OCI-LY1 (cell line): ENCODE results near the gene ABCD3.

ENCODE experiments used
- H2AFZ ChIP-seq: fragments of 200-600 bp; sonication (generic), shearing (Covaris generic); 2 replicates; pipeline ENCODE4 v1.6.0; 2014; ENCODE audit warnings: antibody characterized with exemption, mild to moderate bottlenecking, low read length
- H3F3A ChIP-seq: fragments of 200-600 bp; sonication (generic), shearing (Covaris generic); 2 replicates; pipeline ENCODE4 v1.6.0; 2014; ENCODE audit warnings: mild to moderate bottlenecking, antibody characterized with exemption, low read length, moderate library complexity; ENCODE audit not compliant: insufficient read depth
- H3K27ac ChIP-seq: fragments of 200-600 bp; sonication (generic); 2 replicates; pipeline ENCODE4 v1.5.1; 2014; ENCODE audit warnings: low read length, mixed run types, mild to moderate bottlenecking, low read depth; ENCODE audit not compliant: poor library complexity, severe bottlenecking
- H3K27me3 ChIP-seq: fragments of 200-600 bp; sonication (generic); 2 replicates; pipeline ENCODE4 v1.6.0; 2014; ENCODE audit warnings: antibody characterized with exemption, mild to moderate bottlenecking, low read length, moderate library complexity; ENCODE audit not compliant: insufficient read depth
- H3K36me3 ChIP-seq: fragments of 200-600 bp; sonication (generic); 2 replicates; pipeline ENCODE4 v1.6.1; 2014; ENCODE audit warnings: mild to moderate bottlenecking, antibody characterized with exemption, low read length, moderate library complexity, mixed read lengths; ENCODE audit not compliant: insufficient read depth
- H3K4me1 ChIP-seq: fragments of 200-600 bp; sonication (generic); 2 replicates; pipeline ENCODE4 v1.5.1; 2014; ENCODE audit warnings: mild to moderate bottlenecking, low read length, moderate library complexity; ENCODE audit not compliant: insufficient read depth, severe bottlenecking
- H3K4me2 ChIP-seq: fragments of 200-600 bp; sonication (generic), shearing (Covaris generic); 2 replicates; pipeline ENCODE4 v1.6.1; 2014; ENCODE audit warnings: low read length
- H3K4me3 ChIP-seq: fragments of 200-600 bp; sonication (generic); 2 replicates; pipeline ENCODE4 v1.5.1; 2014; ENCODE audit warnings: low read length, low read depth, mild to moderate bottlenecking, mixed read lengths; ENCODE audit not compliant: poor library complexity, severe bottlenecking
- H3K79me2 ChIP-seq: fragments of 200-600 bp; shearing (Covaris generic); 2 replicates; pipeline ENCODE4 v1.6.1; 2016; ENCODE audit warnings: mixed run types, low read length, mixed read lengths; ENCODE audit not compliant: insufficient read depth
- H3K9ac ChIP-seq: fragments of 200-600 bp; sonication (generic), shearing (Covaris generic); 2 replicates; pipeline ENCODE4 v1.6.1; 2014; ENCODE audit warnings: mild to moderate bottlenecking, low read length, mixed read lengths
- H3K9me2 ChIP-seq: fragments of 200-600 bp; sonication (generic), shearing (Covaris generic); 2 replicates; pipeline ENCODE4 v1.6.1; 2014; ENCODE audit warnings: low read depth, mild to moderate bottlenecking, low read length, mixed read lengths
- H3K9me3 ChIP-seq: fragments of 200-600 bp; shearing (Covaris generic); 2 replicates; pipeline ENCODE4 v1.6.1; 2014; ENCODE audit warnings: low read length, mixed read lengths
- H4K20me1 ChIP-seq: fragments of 200-600 bp; sonication (generic), shearing (Covaris generic); 2 replicates; pipeline ENCODE4 v1.6.0; 2016; ENCODE audit warnings: mild to moderate bottlenecking, low read length; ENCODE audit not compliant: insufficient read depth
- EZH2 ChIP-seq: fragments of 200-600 bp; sonication (generic), shearing (Covaris generic); IDR thresholded peaks from 2 replicates; pipeline ENCODE4 v1.8.0; 2017; ENCODE audit warnings: borderline replicate concordance, mixed run types, mild to moderate bottlenecking, antibody characterized with exemption, low read length, moderate library complexity, mixed read lengths
- TF ChIP-seq, protein P1 (sequence below): fragments of 200-600 bp; sonication (generic), shearing (Covaris generic); IDR thresholded peaks from 2 replicates; pipeline ENCODE4 v1.5.1; 2017; ENCODE audit warnings: mild to moderate bottlenecking, antibody characterized with exemption, low read length, moderate library complexity, mixed read lengths

ABCD3 gene

DNA sequence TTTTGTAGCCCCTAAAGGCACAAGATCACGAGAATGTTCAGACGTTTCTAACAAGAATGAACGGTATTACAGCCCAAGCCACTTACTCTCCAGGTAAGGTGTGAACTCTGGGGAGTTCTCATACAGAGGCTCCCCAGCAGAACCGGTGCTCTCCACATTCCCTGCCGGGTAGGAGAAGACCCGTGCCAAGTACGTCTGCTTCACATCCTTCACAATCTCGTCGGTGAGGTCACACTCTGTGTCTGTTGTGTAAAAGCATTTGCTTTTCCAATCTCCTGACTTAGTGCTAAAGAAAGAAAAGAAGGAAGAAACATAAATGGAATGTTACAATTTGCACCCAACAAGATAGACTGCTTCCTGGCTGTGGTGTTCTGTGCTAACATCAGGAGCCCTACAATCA, 117.7 kb downstream of the ABCD3 start:
- Histone ChIP-seq H3K9ac (no peak overlapping the region), H3K4me3 (no peak overlapping the region), H3K27ac (no peak overlapping the region), H3K27me3 (no peaks in the 10 kb centered on the region), H3K4me2 (no peak overlapping the region), H3F3A (no peaks in the 10 kb centered on the region), H3K4me1 (no peaks in the 10 kb centered on the region), H2AFZ (no peak overlapping the region), H3K36me3 (no peaks in the 10 kb centered on the region), H3K79me2 (no peaks in the 10 kb centered on the region), H3K9me3 (no peaks in the 10 kb centered on the region), H3K9me2 (no peaks in the 10 kb centered on the region), H4K20me1 (no peaks in the 10 kb centered on the region)
- TF ChIP-seq, protein P1, sequence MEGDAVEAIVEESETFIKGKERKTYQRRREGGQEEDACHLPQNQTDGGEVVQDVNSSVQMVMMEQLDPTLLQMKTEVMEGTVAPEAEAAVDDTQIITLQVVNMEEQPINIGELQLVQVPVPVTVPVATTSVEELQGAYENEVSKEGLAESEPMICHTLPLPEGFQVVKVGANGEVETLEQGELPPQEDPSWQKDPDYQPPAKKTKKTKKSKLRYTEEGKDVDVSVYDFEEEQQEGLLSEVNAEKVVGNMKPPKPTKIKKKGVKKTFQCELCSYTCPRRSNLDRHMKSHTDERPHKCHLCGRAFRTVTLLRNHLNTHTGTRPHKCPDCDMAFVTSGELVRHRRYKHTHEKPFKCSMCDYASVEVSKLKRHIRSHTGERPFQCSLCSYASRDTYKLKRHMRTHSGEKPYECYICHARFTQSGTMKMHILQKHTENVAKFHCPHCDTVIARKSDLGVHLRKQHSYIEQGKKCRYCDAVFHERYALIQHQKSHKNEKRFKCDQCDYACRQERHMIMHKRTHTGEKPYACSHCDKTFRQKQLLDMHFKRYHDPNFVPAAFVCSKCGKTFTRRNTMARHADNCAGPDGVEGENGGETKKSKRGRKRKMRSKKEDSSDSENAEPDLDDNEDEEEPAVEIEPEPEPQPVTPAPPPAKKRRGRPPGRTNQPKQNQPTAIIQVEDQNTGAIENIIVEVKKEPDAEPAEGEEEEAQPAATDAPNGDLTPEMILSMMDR, result no peak
- TF ChIP-seq EZH2, result no peak

DNA sequence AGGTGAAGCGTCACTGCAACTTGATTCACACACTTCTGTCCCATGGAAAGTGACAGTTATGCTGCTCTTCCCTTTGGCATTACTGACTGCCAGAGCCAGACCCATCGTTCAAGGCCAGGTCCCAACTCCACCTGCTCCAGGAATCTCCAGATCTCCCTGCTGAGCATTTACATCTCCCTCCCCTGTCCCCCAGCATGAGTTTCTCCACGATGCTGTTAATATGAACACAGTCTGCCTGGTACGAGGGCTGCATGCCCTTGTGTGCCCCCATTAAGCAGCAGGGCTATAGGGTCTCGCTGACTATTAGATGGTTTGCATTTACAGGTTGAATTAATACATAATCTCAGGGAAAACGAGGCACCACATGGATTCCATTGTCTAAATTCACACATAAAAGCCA, 119.1 kb downstream of the ABCD3 start:
- H3K9me3 ChIP-seq, result no peaks in the 10 kb centered on the region
- H3K9ac ChIP-seq, result no peak overlapping the region
- H2AFZ ChIP-seq, result no peak overlapping the region
- H3F3A ChIP-seq, result no peaks in the 10 kb centered on the region
- no peaks in the 10 kb centered on the region for H3K36me3 ChIP-seq
- no peaks in the 10 kb centered on the region for H3K27me3 ChIP-seq
- H3K79me2 ChIP-seq, result no peaks in the 10 kb centered on the region
- H4K20me1 ChIP-seq, result no peaks in the 10 kb centered on the region
- TF ChIP-seq, protein P1, result no peak
- no peak for TF ChIP-seq EZH2
- H3K4me2 ChIP-seq, result no peak overlapping the region
- H3K27ac ChIP-seq, result no peak overlapping the region
- H3K4me3 ChIP-seq, result no peak overlapping the region
- no peaks in the 10 kb centered on the region for H3K4me1 ChIP-seq
- no peaks in the 10 kb centered on the region for H3K9me2 ChIP-seq

DNA sequence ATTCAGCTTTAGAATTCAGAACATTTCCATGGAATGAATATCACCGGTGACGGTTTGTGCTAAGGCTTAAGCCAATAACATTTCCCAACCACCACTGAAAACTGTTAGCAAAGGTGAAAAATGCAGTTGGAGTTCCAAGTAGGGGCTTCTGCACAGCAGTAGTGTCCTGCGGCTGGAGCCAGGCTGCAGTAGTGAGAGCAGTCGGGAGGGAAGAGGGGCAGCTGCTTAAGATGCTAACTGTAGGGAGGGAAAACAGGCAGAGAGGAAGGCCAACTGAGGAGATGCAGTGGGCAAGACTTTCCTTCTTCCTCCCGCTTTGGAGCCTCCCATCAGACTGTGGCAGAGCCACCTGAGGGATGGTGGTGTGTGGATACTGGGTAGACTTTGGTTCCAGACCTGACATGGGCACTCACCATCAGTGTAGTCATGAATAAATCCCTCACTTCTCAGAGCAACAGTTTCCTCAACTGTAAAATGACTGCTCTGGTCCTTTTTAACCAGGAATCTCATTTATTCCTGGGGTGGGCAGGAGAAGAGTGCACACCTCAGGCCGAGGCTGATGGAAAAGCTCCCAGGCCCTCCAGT, 120.1 kb downstream of the ABCD3 start:
- no peaks in the 10 kb centered on the region for H3K4me1 ChIP-seq
- H3K27ac ChIP-seq, result no peak overlapping the region
- H3K4me2 ChIP-seq, result no peak overlapping the region
- H3K9me3 ChIP-seq, result no peaks in the 10 kb centered on the region
- no peaks in the 10 kb centered on the region for H3K79me2 ChIP-seq
- H3K27me3 ChIP-seq, result no peaks in the 10 kb centered on the region
- no peaks in the 10 kb centered on the region for H3F3A ChIP-seq
- TF ChIP-seq, protein P1, result no peak
- no peak for TF ChIP-seq EZH2
- no peak overlapping the region for H3K4me3 ChIP-seq
- H2AFZ ChIP-seq, result no peak overlapping the region
- H3K9me2 ChIP-seq, result no peaks in the 10 kb centered on the region
- H3K36me3 ChIP-seq, result no peaks in the 10 kb centered on the region
- H3K9ac ChIP-seq, result no peak overlapping the region
- no peaks in the 10 kb centered on the region for H4K20me1 ChIP-seq
